HTERT RPE-1 (cell line): ENCODE data around the gene RASAL2.
"Not testable (repeated sequence)": the region's sequence is repeated elsewhere in the genome, so short reads cannot be mapped to it uniquely, and the experiment has no call there.

Experiments used
- in situ Hi-C: fragments of 300-500 bp; cut with MboI; formaldehyde crosslinking; loops from 4 replicates; pipeline ENCODE4 v1.14.3; 2020; ENCODE audit warnings: low sequenced_read_pairs

The RASAL2 gene

GRCh38 chr1:178330848-178331497 lies 237.1 kb downstream of the RASAL2 start:
- in situ Hi-C loops, result no loop called here

DNA sequence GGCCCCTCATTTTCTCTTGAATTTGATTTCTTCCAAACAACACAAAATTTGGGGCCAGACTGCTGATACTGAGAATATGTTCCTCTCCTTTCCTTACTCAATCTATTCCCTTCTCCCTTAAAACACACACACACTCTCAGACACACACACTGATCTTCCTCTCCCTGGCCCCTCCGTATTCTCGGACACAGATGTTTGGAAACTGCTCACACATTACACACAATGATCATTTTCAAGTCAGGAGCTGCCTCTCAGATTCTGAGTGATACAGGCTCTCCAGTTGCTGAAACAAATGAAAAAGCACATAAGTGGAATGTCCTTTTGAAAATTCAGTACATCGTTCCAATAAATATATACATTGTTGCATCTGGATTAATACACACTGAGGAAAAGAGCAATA lies 241.5 kb downstream of the RASAL2 start:
- in situ Hi-C loops, result no loop called here

- in situ Hi-C loops, result no loop called here
These were observed 243.3 kb downstream of the RASAL2 start for GRCh38 chr1:178337091-178337706.

DNA sequence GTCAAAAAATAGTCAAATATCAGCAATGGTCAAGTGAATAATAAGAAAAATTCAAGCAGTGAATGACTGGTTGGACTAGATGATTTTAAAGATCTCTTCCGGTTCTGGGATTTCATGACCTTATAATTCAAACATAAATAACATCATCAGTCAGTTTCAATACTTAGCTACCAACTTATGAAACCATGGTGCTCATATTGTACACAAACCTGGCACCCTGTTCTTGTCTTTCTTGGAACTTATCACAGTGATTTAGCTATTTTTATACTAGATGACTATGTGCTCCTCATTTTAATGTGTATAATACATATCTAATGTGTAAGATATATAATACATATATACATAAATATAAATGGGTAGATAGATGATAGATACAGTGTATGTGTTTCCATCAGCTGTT lies 245.9 kb downstream of the RASAL2 start:
- in situ Hi-C loops, result no loop called here

DNA sequence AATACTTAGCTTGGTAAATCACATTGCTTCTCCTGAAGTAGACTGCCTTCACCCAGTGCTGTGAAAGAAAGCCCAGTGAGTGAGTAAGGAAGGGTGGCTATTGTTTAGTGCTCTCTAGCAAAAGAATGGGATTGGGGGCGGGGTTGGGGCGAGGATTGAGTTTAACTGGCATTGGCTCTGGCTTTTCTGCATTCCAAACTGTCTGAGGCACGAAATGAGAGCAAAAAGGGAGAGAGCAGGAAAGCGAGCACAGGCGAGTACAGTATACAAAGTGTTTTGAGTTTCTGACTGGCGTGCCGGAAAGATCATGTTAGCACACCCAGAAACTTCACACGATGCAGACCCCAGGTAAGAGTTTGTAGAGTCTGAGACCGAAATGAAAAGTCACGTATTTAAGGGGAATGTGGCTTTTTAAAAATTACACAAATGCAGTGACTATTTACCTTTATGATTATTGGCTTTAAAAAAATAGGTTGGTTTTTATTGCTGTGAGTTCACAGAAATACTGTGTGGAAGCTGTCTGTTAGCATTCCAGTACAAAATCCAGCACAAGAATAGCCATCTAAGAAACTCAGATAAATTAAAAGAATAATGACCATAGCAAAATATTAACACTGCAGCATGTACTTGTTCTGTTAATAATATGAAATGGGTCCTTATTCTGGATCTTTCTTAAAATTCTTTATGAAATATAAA lies 247.5 kb downstream of the RASAL2 start:
- in situ Hi-C loops, result no loop called here

DNA sequence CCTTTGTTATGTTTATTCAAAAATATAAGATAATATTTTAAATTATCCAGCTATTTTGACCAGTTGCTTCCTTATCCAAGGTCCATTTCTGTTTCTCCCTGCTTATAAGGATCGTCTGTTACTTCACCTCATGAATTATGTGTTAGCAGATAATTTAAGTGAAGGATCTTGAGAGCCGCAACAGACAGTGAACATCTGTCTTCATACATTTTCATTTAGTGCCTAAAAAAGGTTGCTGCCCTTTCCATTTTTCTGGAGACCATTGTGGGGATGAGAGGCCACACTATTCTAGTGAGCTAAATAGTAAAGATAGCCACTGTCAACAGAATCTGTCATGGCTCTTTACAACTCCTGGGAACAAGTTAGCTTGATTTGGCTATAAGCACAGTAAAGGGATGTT lies 248.8 kb downstream of the RASAL2 start:
- in situ Hi-C loops, result no loop called here

GRCh38 chr1:178344513-178345091 lies 250.7 kb downstream of the RASAL2 start:
- in situ Hi-C loops, result no loop called here

DNA sequence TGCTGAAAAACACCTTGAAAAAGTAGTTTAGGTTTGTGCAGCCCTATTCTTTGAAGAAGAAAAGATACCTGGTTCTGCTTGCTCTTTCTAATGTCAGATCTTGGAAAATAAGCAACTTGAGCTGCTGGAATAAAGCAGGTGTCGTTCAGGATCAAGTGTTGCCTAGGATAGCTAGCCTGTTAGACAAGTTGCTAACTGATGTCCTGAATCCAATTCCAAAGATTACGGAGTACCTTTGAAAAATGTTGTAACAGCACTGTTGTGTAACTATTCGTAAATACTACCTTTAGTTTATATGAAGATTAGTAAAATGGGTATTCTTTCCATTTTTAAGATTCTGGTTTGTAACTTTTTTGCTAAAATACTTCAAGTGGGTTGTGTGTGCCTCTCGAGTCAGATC lies 251.3 kb downstream of the RASAL2 start:
- in situ Hi-C loops, result no loop called here

DNA sequence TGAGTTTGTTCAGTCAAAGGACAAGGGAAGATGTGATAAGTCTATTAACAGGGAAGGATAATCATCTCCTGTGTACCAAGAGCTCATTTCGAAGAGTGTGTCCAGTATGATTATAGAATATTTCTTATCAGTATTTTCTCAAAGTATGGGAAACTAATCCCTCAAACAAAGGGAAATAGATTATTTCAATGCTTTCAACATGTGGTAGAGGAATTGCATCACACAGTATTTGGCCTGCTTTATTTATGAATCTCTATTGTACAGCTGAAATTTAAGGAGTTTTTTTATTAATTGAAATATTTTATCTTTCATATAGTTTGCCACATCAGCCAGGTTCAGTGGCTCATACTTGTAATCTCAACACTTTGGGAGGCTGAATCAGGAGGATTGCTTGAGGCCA lies 251.9 kb downstream of the RASAL2 start:
- in situ Hi-C loops, result no loop called here

GRCh38 chr1:178349801-178350200 lies 255.9 kb downstream of the RASAL2 start:
- in situ Hi-C loops, result no loop called here

DNA sequence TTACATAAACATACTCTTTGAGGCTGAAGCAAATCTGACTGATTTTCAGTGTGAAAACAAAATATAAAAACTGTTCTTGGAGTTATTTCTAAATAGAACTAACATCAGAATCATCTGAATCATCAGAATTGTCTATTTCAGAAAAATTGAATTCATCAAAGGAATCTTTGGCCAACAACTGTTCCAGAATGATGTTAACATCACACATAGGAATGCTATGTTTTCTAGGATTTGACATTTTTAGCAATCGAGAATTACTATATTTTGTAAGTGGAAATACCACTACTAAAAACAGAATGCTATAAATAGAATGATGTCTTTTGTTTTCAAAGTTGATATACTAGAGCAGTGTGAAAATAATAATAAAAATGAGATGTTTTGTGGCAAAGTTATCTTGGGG lies 258.0 kb downstream of the RASAL2 start:
- in situ Hi-C loops, result not testable (repeated sequence)

DNA sequence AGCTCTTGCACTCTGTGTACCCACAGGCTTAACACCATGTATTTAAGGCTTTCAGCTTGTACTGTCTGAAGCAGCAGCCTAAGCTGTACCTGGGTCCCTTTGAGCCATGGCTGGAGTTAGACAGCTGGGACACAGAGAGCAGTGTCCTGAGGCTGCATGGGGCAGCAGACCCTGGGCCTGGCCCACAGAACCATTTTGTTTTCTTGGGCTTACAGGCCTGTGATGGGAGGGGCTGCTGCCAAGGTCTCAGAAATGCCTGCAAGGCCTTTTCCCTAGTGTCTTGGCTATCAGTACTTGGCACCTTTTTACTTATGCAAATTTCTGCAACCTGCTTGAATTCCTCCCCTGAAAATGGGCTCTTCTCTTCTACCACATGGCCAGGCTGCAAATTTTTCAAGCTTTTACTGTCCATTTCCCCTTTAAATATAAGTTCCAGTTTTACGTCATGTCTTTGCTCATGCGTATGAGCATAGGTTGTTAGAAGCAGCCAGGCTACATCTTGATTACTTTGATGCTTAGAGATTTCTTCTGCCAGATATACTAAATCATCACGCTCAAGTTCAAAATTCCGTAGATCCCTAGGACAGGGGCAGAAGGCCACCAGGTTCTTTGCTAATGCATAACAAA lies 259.0 kb downstream of the RASAL2 start:
- in situ Hi-C loops, result no loop called here

DNA sequence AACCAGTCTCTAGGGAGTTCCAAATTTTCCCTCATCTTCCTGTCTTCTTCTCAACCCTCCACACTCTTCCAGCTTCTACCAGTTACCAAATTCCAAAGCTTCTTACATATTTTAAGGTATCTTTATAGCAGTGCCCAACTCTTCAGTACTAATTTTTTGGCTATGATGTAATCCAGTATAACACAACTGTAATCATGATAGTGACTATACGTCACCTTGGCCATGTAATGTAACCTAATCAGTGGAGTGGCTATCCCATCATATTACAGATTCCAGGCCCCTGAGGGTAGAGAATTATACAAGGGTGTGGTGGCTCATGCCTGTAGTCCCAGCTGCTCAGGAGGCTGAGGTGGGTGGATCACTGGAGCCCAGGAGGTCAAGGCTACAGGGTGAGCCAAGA lies 259.6 kb downstream of the RASAL2 start:
- in situ Hi-C loops, result no loop called here

DNA sequence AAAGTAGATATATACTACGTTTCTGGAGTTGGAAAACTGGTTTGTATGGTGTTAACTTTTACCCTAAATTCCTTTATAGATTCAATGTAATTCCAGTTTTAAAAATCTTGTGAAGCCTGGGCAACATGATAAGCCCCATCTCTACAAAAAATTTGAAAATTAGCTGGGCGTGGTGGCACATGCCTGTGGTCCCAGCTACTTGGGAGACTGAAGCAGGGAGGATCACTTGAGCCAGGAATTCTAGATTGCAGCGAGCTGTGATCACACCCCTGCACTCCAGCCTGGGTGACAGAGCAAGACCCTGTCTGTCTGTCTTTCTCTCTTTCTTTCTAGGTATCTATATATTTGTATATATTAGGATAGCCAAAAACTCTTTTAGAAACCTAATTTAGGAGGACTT lies 260.9 kb downstream of the RASAL2 start:
- in situ Hi-C loops, result no loop called here

- in situ Hi-C loops, result no loop called here
These were observed 262.4 kb downstream of the RASAL2 start for GRCh38 chr1:178356299-178356698.

- in situ Hi-C loops, result no loop called here
These were observed 264.6 kb downstream of the RASAL2 start for GRCh38 chr1:178358456-178358855.

DNA sequence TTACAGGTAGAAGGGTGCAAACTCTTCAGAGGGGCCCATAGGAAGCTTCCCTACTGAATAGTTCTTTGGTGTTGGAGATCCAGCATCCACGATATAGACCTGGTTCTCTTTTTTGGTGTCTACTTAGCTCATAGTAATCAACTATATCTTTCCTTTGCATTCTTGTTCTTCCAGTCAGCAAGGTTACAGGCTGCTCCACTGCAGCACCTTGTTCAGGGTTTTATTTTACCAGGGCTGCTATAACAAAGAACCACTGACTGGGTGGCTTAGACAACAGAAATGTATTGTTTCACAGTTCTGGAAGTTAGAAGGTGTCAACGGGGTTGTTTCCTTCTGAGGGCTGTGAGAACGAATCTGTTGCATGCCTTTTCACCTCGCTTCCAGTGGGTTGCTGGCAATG lies 266.5 kb downstream of the RASAL2 start:
- in situ Hi-C loops, result no loop called here

DNA sequence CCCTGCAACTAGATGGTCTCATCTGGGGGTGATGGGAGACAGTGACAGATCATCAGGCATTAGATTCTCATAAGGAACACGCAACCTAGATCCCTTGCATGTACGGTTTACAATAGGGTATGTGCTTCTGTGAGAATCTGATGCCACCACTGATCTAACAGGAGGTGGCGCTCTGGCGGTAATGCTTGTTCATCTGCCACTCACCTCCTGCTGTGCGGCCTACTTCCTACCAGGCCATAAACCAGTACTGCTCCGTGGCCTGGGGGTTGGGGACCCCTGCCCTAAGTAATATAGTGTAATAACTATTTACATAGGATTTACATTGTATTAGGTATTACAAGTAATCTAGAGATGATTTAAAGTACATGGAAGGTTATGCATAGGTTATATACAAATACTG lies 267.9 kb downstream of the RASAL2 start:
- in situ Hi-C loops, result no loop called here

GRCh38 chr1:178362747-178363146 lies 268.8 kb downstream of the RASAL2 start:
- in situ Hi-C loops, result no loop called here

GRCh38 chr1:178364782-178365181 lies 270.9 kb downstream of the RASAL2 start:
- in situ Hi-C loops, result no loop called here

DNA sequence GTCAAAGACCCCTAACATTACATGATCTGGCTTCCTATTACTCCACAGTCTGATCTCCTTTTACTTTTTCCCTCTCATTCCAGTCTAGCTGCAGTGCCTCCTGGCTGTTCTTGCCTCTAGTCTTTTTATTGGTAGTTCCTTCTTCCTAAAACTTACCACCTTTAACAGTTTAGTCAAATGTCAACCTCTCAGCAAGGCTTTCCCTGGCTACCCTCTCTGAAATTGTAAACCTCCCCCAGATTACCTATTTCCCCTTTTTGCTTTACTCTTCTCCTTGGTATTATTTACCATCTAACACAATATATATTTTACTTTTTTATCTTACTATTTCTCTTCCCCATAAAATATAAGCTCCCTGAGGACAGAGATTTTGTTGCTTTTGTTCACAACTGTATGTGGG lies 273.2 kb downstream of the RASAL2 start:
- in situ Hi-C loops, result no loop called here

DNA sequence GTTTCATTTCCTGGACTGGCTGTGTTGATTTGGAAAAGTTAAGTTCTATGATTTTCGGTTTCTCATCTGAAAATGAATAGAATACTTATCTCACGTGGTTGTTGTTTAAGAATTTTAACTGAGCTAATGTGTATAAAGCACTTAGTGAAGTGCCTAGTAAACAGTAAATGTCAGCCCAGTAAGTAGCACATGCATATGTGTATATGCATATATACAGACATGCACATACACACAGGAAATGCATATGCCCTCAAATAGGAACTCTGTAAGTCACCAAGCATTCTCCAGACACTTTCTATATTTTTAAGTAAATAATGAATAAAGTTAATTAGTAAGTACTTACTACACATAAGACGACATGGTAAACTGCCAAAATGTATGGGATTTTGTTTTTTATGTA lies 274.3 kb downstream of the RASAL2 start:
- in situ Hi-C loops, result no loop called here
